Motor neuron (in vitro differentiated cells): Measurements from ENCODE around the gene SEPHS1. TPM values are rescaled to one million over a fixed set of nuclear protein-coding genes. Genes with fewer than 3 reads are reported as not detected.
"Not testable (repeated sequence)": the region's sequence is repeated elsewhere in the genome, so short reads cannot be mapped to it uniquely, and the experiment has no call there.

Source experiments
- ATAC-seq, 8 experiments: fragments of 200-7000 bp; cut with Tn5 transposase; replicated peaks in 6 of 8; 2 replicates each; pipeline ENCODE4 v1.8.0; 2021; ENCODE audit warnings: mild to moderate bottlenecking in 8 of 8, moderate library complexity in 8 of 8
- H3K27ac ChIP-seq, 2 donors: fragments of 250-450 bp; sonication (Bioruptor Pico); 2 replicates each; pipeline ENCODE4 v1.9.0; 2021; ENCODE audit warnings: antibody characterized with exemption in 2 of 2, mild to moderate bottlenecking in 2 of 2, moderate library complexity in 1 of 2
- H3K4me1 ChIP-seq, 2 donors: fragments of 250-450 bp; sonication (Bioruptor Pico); replicated peaks in 1 of 2; 2 replicates each; pipeline ENCODE4 v1.6.1; 2021; ENCODE audit warnings: antibody characterized with exemption in 2 of 2, mild to moderate bottlenecking in 2 of 2, moderate library complexity in 1 of 2
- H3K4me3 ChIP-seq, 5 donors: fragments of 250-450 bp; sonication (Bioruptor Pico); 2 replicates each; pipeline ENCODE4 v1.9.0; 2021; ENCODE audit warnings: antibody characterized with exemption in 5 of 5, mild to moderate bottlenecking in 5 of 5, moderate library complexity in 4 of 5
- WGBS, 10 experiments: fragments of 450-650 bp; shearing (Covaris generic); methylation state at CpG; one replicate each; pipeline ENCODE4 v1.0.0; 2022; 5-methylcytosine and 5-hydroxymethylcytosine counted together
- in situ Hi-C, 9 experiments: fragments of 400-800 bp; cut with MboI; loops; one replicate each; pipeline ENCODE4 v1.15.0; 2021; ENCODE audit warnings: low sequenced_read_pairs in 9 of 9, low pct_unique_long_range_greater_than_20kb in 2 of 9; ENCODE audit not compliant: unreplicated experiment in 9 of 9
- total RNA-seq, 8 experiments: library from RNA; unstranded; fragments of 300-600 nt; gene quantifications; 2 replicates each; pipeline versions ENCODE4 v1.2.3 to v1.2.4, GENCODE V29; 2022

The SEPHS1 gene, protein sequence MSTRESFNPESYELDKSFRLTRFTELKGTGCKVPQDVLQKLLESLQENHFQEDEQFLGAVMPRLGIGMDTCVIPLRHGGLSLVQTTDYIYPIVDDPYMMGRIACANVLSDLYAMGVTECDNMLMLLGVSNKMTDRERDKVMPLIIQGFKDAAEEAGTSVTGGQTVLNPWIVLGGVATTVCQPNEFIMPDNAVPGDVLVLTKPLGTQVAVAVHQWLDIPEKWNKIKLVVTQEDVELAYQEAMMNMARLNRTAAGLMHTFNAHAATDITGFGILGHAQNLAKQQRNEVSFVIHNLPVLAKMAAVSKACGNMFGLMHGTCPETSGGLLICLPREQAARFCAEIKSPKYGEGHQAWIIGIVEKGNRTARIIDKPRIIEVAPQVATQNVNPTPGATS
- 10 to 100 TPM; 19.7 to 93.3 (median 42.9) TPM for total RNA-seq

- in situ Hi-C loops, result no loop called here
- Histone ChIP-seq H3K27ac (peak within 1 kb of the TSS; percentile 99), H3K4me1 (peaks cover 11 to 29% of the 10 kb centered on the region in 2 donors), H3K4me3 (peak within 1 kb of the TSS; percentile 74 to 100 (median 93))
- 0% methylated on average over 4 to 14 of the region's 65 CpGs; no CpG with 5 or more reads in 3 of the 10 experiments for WGBS, 10 experiments
- peak; percentile 38 to 80 (median 75) for ATAC-seq
These were observed at the start of gene SEPHS1 for GRCh38 chr10:13348216-13349017. TSS of gene SEPHS1 (minus strand) at chr10:13348293. CDS start at chr10:13344950, 3,343 bp downstream.

GRCh38 chr10:13397052-13397451 is 49.0 kb upstream of the SEPHS1 start:
- Histone ChIP-seq H3K4me1 (no peaks in the 10 kb centered on the region), H3K27ac (no peak overlapping the region), H3K4me3 (no peak overlapping the region)
- ATAC-seq, result no peak
- WGBS, 10 experiments, result 20 to 95% (median 86%) methylated on average over 1 to 3 of the region's 3 CpGs; no CpG with 5 or more reads in 4 of the 10 experiments
- in situ Hi-C loops, result no loop called here

DNA sequence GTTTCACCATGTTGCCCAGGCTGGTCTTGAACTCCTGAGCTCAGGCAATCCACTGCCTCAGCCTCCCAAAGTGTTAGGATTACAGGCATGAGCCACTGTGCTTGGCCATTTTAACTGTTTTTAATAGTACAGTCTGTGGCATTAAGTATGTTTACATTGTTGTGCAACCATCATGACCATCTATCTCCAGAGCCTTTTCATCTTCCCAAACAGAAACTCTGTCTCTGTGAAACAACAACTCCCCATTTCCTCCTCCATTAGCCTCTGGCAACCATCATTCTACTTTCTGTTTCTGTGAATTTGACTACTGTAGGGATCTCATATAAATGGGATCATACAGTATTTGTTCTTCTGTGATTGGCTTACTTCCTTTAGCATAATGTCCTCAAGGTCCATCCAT is 48.3 kb upstream of the SEPHS1 start:
- H3K27ac ChIP-seq, result no peak overlapping the region
- in situ Hi-C loops, result no loop called here
- H3K4me1 ChIP-seq, result no peaks in the 10 kb centered on the region
- ATAC-seq, result no peak
- no peak overlapping the region for H3K4me3 ChIP-seq

DNA sequence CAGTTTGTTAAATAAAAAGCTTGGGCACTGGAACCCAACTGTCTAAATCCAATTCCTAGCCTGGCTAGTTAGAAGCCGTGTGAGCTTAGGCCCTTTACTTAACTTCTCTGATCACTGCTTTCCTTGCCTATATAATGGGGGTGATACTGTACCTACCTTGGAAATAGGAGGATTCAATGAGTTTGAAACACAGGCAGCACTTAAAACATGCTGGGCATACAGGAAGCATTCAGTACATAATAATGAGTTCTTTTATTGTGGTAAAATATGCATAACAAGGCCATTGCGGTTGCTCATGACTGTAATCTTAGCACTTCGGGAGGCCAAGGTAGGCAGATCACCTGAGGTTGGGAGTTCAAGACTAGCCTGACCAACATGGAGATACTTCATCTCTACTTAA is 47.4 kb upstream of the SEPHS1 start:
- no peaks in the 10 kb centered on the region for H3K4me1 ChIP-seq
- in situ Hi-C loops, result no loop called here
- ATAC-seq, result no peak
- 60 to 100% (median 80%) methylated on average over 1 to 2 of the region's 3 CpGs; no CpG with 5 or more reads in 5 of the 10 experiments for WGBS, 10 experiments
- H3K4me3 ChIP-seq, result no peak overlapping the region
- no peak overlapping the region for H3K27ac ChIP-seq

DNA sequence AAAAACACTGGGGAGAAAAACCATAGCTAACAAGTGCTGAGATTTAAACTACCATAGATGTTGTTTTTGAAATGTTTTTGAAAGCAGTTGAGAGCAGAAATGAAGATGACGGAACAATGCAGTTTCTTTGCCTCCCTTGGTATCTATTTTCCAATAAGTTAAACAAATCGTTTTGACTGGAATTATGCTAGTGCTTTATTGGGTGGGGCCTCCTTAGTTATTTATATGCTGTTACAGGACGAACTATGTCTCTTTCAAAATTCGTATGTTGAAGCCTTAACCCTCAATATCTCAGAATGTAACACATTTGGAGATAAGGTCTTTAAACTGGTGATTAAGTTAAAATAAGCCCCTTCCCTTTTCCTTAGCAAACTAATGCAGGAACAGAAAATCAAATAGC is 45.5 kb upstream of the SEPHS1 start:
- Histone ChIP-seq H3K27ac (no peak overlapping the region), H3K4me3 (no peak overlapping the region), H3K4me1 (no peaks in the 10 kb centered on the region)
- ATAC-seq, result peak in 3 of 8 experiments; percentile 32 to 69 (median 57)
- in situ Hi-C loops, result no loop called here
- 0 to 85% (median 60%) methylated on average over 1 to 4 of the region's 4 CpGs; no CpG with 5 or more reads in 1 of the 10 experiments for WGBS, 10 experiments

DNA sequence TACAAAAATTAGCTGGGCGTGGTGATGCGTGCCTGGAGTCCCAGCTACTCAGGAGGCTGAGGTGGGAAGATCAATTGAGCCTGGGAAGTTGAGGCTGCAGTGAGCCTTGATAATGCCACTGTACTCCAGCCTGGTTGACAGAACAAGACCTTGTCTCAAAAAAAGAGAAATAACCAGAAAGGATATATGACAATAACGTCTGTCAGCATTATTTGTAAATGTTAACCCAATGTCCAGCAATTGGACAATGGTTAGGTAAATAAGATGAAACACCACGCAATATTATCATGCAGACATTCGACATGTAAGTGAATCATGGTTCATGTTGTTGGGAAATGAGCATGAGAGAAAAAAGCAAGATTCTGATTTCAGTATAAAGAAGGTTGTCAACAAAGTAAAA is 44.6 kb upstream of the SEPHS1 start:
- Histone ChIP-seq H3K4me3 (no peak overlapping the region), H3K4me1 (no peaks in the 10 kb centered on the region), H3K27ac (no peak overlapping the region)
- in situ Hi-C loops, result no loop called here
- no peak for ATAC-seq
- 40 to 100% (median 82%) methylated on average over 1 to 5 of the region's 5 CpGs for WGBS, 10 experiments

GRCh38 chr10:13390604-13391522 is 42.8 kb upstream of the SEPHS1 start:
- in situ Hi-C loops, result no loop called here
- no peaks in the 10 kb centered on the region for H3K4me1 ChIP-seq
- H3K27ac ChIP-seq, result no peak overlapping the region
- no peak for ATAC-seq
- 0 to 91% (median 71%) methylated on average over 1 to 16 of the region's 20 CpGs for WGBS, 10 experiments
- no peak overlapping the region for H3K4me3 ChIP-seq

GRCh38 chr10:13388478-13389230 is 40.6 kb upstream of the SEPHS1 start:
- in situ Hi-C loops, result no loop called here
- no peak for ATAC-seq
- Histone ChIP-seq H3K4me1 (no peaks in the 10 kb centered on the region), H3K27ac (no peak overlapping the region), H3K4me3 (no peak overlapping the region)
- WGBS, 10 experiments, result 63 to 100% (median 86%) methylated on average over 1 to 3 of the region's 3 CpGs; no CpG with 5 or more reads in 1 of the 10 experiments

DNA sequence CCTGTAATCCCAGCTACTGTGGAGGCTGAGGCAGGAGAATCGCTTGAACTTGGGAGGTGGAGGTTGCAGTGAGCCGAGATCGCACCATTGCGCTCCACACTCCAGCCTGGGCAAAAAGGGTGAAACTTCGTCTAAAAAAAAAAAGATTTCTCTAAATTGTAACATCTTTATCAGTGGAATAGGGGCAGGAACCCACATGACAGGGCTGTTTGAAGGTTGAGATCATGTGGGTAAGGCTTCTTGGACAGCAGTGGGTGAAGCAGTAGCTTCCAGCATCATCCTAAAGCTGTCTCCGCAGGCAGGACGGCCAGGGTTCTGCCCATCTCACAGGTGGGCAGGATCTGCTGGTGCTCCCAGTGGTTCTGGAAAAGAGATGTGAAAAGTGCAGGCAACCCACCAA is 37.9 kb upstream of the SEPHS1 start:
- 50 to 100% (median 90%) methylated on average over 1 to 5 of the region's 7 CpGs; no CpG with 5 or more reads in 3 of the 10 experiments for WGBS, 10 experiments
- ATAC-seq, result no peak

DNA sequence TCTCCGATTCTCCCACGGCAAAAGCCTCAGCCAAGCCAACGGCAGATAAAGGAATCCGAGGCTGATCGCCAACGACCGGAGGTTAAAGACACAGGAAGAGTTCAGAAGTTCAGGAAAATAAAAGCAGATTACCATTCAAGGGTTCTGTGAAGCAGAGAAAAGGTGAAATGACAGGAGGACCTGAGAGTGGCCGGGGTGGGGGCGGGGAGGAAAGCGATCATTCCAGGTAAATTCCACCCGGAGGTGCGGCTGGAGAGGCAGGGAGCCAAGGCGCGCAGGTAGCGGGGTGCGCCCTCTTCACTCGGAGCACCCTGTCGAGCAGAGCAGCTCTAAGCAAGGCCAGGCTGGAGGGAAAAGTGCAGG is 35.3 kb upstream of the SEPHS1 start:
- in situ Hi-C loops, result no loop called here
- H3K4me3 ChIP-seq, result no peak overlapping the region
- H3K27ac ChIP-seq, result no peak overlapping the region
- H3K4me1 ChIP-seq, result no peaks in the 10 kb centered on the region
- WGBS, 10 experiments, result 4 to 77% (median 33%) methylated on average over 2 to 15 of the region's 18 CpGs; no CpG with 5 or more reads in 1 of the 10 experiments
- ATAC-seq, result no peak

More for the DNA sequence above, 37.9 kb upstream of the SEPHS1 start:
- H3K4me1 ChIP-seq, result no peaks in the 10 kb centered on the region
- no peak overlapping the region for H3K27ac ChIP-seq
- no peak overlapping the region for H3K4me3 ChIP-seq
- in situ Hi-C loops, result no loop called here

DNA sequence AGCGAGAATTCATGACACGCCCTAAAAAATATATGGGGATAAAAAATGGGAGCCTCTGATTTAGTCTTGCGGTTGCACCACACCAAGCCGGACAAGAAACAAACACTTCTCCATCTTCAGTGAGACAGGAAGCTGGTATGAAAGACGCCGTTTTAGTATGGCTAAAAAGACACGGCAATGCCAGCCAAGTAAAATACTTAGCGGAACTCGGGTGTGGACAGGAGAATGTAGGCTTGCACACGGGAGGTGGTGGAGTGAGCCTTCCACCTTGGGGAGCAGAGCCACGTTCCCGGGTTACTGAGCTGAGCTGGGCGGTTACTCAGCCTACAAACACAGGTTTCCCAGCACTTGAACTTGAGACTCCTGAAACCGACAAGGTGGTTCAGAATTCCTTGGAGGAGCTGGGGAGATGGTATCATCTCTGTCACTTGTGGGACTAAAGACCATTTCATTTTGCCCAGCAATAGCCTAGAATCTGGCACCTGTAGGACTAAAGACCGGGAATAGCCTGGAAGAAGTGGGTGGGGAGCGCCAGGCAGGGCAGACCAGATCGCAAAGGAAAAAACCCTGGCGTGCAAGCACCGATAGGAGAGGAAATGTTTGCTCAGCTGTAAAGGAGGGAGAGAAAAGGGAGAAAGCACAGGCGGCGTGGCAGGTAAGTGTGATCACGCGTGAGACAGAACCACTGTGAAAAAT is 34.8 kb upstream of the SEPHS1 start:
- H3K4me3 ChIP-seq, result no peak overlapping the region
- H3K27ac ChIP-seq, result no peak overlapping the region
- peak in 1 of 8 experiments; percentile 64 for ATAC-seq
- in situ Hi-C loops, result no loop called here
- no peaks in the 10 kb centered on the region for H3K4me1 ChIP-seq
- 18 to 100% (median 60%) methylated on average over 1 to 19 of the region's 23 CpGs; no CpG with 5 or more reads in 1 of the 10 experiments for WGBS, 10 experiments

GRCh38 chr10:13379061-13379460 is 31.0 kb upstream of the SEPHS1 start:
- H3K4me1 ChIP-seq, ATAC-seq, H3K4me3 ChIP-seq, H3K27ac ChIP-seq, in situ Hi-C loops: not testable (repeated sequence)
- WGBS, 10 experiments, result 100% methylated on average over 1 of the region's 4 CpGs; no CpG with 5 or more reads in 8 of the 10 experiments
